ENCODE data around the gene EXOC6B. TPM values are rescaled to one million over a fixed set of nuclear protein-coding genes. Genes with fewer than 3 reads are reported as not detected.

Gene EXOC6B
- total and polyA plus RNA-seq, 12 donors = 16.3 to 243 (median 144) TPM

GRCh38 chr2:72754628-72755320 lies 71.1 kb downstream of the EXOC6B start:
- ATAC-seq = no peak
- Histone ChIP-seq H3K4me1 (peaks cover 3 to 60% (median 32%) of the 10 kb centered on the region in 9 donors), H3K27me3 (no peaks in the 10 kb centered on the region), H3K9me3 (no peaks in the 10 kb centered on the region), H3K4me3 (no peak overlapping the region), H3K36me3 (no peaks in the 10 kb centered on the region), H3K27ac (peak overlapping the region in 4 of 10 donors; percentile 5 to 31 (median 14))
- WGBS, 2 donors = 98% methylated on average over 3 of the region's 3 CpGs
- TF ChIP-seq, protein P1, sequence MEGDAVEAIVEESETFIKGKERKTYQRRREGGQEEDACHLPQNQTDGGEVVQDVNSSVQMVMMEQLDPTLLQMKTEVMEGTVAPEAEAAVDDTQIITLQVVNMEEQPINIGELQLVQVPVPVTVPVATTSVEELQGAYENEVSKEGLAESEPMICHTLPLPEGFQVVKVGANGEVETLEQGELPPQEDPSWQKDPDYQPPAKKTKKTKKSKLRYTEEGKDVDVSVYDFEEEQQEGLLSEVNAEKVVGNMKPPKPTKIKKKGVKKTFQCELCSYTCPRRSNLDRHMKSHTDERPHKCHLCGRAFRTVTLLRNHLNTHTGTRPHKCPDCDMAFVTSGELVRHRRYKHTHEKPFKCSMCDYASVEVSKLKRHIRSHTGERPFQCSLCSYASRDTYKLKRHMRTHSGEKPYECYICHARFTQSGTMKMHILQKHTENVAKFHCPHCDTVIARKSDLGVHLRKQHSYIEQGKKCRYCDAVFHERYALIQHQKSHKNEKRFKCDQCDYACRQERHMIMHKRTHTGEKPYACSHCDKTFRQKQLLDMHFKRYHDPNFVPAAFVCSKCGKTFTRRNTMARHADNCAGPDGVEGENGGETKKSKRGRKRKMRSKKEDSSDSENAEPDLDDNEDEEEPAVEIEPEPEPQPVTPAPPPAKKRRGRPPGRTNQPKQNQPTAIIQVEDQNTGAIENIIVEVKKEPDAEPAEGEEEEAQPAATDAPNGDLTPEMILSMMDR (IDR thresholded peaks at IDR 0.05) = no peak
- intact Hi-C loops (cut with DNase I) = loop anchor here in 1 of 10 donors (10.0 kb wide), 1 partner anchor 1220 kb away; no protein-coding TSS in a partner anchor
- no peak for DNase-seq

GRCh38 chr2:72750977-72751639 lies 74.7 kb downstream of the EXOC6B start:
- H3K4me3 ChIP-seq = no peak overlapping the region
- intact Hi-C loops (cut with DNase I) = loop anchor here in 1 of 10 donors (10.0 kb wide), 1 partner anchor 1216 kb away; no protein-coding TSS in a partner anchor
- TF ChIP-seq, protein P1 (IDR thresholded peaks at IDR 0.05) = no peak
- peaks cover 0 to 61% (median 22%) of the 10 kb centered on the region in 9 donors for H3K4me1 ChIP-seq
- 63 to 75% methylated on average over 3 of the region's 3 CpGs for WGBS, 2 donors
- H3K27me3 ChIP-seq = no peaks in the 10 kb centered on the region
- no peak overlapping the region for H3K27ac ChIP-seq
- H3K9me3 ChIP-seq = no peaks in the 10 kb centered on the region
- DNase-seq = no peak
- H3K36me3 ChIP-seq = no peaks in the 10 kb centered on the region
- ATAC-seq = no peak

DNA sequence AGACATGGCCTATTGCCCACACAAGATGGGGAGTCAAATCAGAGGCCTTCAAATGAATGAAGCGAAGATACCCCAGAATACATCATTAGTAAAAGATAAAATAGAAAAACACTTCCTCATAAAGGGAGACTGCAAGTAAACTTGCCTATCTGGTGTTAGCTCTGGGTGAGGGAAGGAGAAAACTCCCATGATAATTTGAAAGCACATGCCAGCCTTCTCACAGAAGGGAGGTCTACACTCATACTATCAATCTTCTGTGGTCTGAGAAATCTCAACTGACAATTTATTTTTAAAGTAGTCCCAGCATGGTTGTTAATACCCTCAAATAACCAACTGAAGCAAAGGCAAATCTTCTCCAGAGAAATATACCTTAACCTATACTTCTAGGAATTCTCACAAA lies 75.4 kb downstream of the EXOC6B start:
- WGBS, 2 donors = 83 to 96% methylated on average over 1 of the region's 1 CpG

DNA sequence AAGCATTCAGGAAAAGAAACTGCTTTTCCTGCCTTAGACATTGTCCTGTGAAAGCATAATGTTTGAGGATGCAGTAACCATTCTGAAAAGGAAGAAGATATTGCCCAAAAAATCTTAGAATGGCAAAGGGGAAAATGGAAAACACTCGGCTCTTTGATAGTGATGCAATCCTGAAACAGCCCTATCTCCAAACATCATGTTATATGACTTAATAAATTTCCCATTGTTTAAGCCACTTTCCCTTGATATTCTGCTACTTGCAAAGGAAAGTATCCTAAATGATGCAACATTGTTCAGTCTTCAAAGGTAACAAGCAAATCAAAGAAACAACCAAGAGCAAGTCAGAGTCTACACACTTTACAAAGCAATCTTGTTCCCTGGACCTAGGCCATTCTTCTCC lies 78.5 kb downstream of the EXOC6B start:
- Histone ChIP-seq H3K36me3 (no peaks in the 10 kb centered on the region), H3K4me3 (no peak overlapping the region), H3K27ac (no peak overlapping the region), H3K9me3 (no peaks in the 10 kb centered on the region), H3K27me3 (no peaks in the 10 kb centered on the region), H3K4me1 (peaks cover 0 to 72% (median 37%) of the 10 kb centered on the region in 9 donors)
- no peak for ATAC-seq
- 60 to 63% methylated on average over 1 of the region's 1 CpG for WGBS, 2 donors
- intact Hi-C loops (cut with DNase I) = loop anchor here in 8 of 10 donors (5.0 to 10.0 kb wide), 8 partner anchors 153 to 1203 kb away; no protein-coding TSS in a partner anchor
- no peak for DNase-seq
- TF ChIP-seq, protein P1 (IDR thresholded peaks at IDR 0.05) = no peak

More for the DNA sequence above, 75.4 kb downstream of the EXOC6B start:
- Histone ChIP-seq H3K9me3 (no peaks in the 10 kb centered on the region), H3K4me3 (no peak overlapping the region), H3K27me3 (no peaks in the 10 kb centered on the region), H3K4me1 (peaks cover 0 to 59% (median 25%) of the 10 kb centered on the region in 9 donors), H3K36me3 (no peaks in the 10 kb centered on the region), H3K27ac (no peak overlapping the region)
- ATAC-seq (peak in 1 of 8 donors; percentile 22), DNase-seq (no peak)
- TF ChIP-seq, protein P1 (IDR thresholded peaks at IDR 0.05) = no peak
- intact Hi-C loops (cut with DNase I) = loop anchor here in 1 of 10 donors (10.0 kb wide), 1 partner anchor 1216 kb away; no protein-coding TSS in a partner anchor

Data from heart right ventricle (tissue), 16 donors.